Measurements from ENCODE around the gene EIF4E3. TPM values are rescaled to one million over a fixed set of nuclear protein-coding genes. Genes with fewer than 3 reads are reported as not detected.

The EIF4E3 gene
- polyA plus RNA-seq, 3 donors: 35.6 to 111 (median 58.6) TPM

DNA sequence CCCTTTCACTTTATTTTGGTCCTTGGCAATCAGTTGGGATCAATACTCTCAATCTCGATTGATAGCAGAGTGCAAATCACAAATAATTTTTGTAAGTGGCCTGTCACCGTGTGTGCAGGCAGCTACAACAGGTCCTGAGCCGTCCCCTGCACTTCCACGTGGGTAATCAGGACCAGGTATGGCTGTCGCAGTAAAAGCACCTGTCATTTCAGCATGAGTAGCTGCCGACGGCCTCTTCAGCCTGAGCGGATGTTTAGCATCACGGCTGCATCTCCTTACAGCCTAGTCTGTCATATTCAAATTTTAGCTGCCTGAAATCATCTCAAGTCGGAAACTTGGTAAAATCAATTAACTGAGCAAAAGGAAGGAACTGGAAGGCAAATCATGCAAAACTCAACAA is 88.7 kb downstream of the EIF4E3 start:
- 95% methylated on average over 9 of the region's 10 CpGs for WGBS (ENCODE audit: insufficient coverage)
- H3K4me2 ChIP-seq (replicated peaks; ENCODE audit: extremely low read depth, low read length, poor library complexity, severe bottlenecking): no peak overlapping the region
- peaks cover 16% of the 10 kb centered on the region for H3K4me1 Mint-ChIP-seq

DNA sequence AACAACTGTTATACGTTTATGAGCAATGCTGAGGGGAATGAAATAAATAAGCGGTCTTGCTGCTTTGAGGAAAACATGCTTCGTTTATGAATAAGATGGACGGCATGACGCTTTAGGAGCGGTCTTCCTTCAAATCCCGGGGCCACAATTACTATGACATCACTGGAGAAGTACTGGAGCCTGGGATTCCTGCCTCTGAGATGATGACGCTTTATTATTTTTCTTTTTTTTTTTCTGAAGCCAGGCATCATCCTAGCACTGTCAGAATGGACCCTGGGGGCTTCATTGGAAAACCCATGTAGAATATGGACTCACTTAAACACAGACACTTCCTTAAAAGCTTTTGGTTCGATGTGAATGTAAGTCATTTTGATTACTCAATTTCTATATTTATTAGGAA is 89.2 kb downstream of the EIF4E3 start:
- H3K27me3 Mint-ChIP-seq (ENCODE audit: low read depth in 3 of 3): peaks cover 0 to 7% (median 0%) of the 10 kb centered on the region in 3 donors
- Histone ChIP-seq H3K4me1 (ENCODE audit: control insufficient read depth in 1 of 2, insufficient read depth in 2 of 2, low read length in 2 of 2) (peaks cover 10 to 15% of the 10 kb centered on the region in 2 donors), H3K4me3 (replicated peaks in 1 of 3; ENCODE audit: low read depth in 2 of 3, low read length in 3 of 3) (no peak overlapping the region), H3K9ac (ENCODE audit: insufficient read depth, low read length, poor library complexity, severe bottlenecking) (no peak overlapping the region), H4K20me1 (ENCODE audit: insufficient read depth, low read length) (no peaks in the 10 kb centered on the region), H3K79me2 (ENCODE audit: insufficient read depth, low read length) (no peaks in the 10 kb centered on the region), H3K4me2 (replicated peaks; ENCODE audit: extremely low read depth, low read length, poor library complexity, severe bottlenecking) (no peak overlapping the region), H3K27me3 (ENCODE audit: control insufficient read depth in 2 of 2, insufficient read depth in 2 of 2, low read length in 2 of 2) (no peaks in the 10 kb centered on the region), H3K9me3 (replicated peaks in 1 of 2; ENCODE audit: control insufficient read depth in 1 of 2, insufficient read depth in 1 of 2, low read length in 2 of 2) (no peaks in the 10 kb centered on the region), H3K27ac (ENCODE audit: low read depth in 1 of 2, low read length in 2 of 2) (no peak overlapping the region), H2AFZ (ENCODE audit: insufficient read depth, low read depth, low read length, poor library complexity, severe bottlenecking) (no peak overlapping the region), H3K36me3 (replicated peaks in 1 of 2; ENCODE audit: control insufficient read depth in 1 of 2, insufficient read depth in 2 of 2, low read length in 2 of 2) (no peaks in the 10 kb centered on the region)
- H3K4me3 Mint-ChIP-seq: no peak overlapping the region
- no peak overlapping the region for H3K27ac Mint-ChIP-seq
- H3K4me1 Mint-ChIP-seq: peaks cover 16% of the 10 kb centered on the region
- intact Hi-C loops (cut with micrococcal nuclease): no loop called here
- DNase-seq: no peak
- TF ChIP-seq, protein P1, sequence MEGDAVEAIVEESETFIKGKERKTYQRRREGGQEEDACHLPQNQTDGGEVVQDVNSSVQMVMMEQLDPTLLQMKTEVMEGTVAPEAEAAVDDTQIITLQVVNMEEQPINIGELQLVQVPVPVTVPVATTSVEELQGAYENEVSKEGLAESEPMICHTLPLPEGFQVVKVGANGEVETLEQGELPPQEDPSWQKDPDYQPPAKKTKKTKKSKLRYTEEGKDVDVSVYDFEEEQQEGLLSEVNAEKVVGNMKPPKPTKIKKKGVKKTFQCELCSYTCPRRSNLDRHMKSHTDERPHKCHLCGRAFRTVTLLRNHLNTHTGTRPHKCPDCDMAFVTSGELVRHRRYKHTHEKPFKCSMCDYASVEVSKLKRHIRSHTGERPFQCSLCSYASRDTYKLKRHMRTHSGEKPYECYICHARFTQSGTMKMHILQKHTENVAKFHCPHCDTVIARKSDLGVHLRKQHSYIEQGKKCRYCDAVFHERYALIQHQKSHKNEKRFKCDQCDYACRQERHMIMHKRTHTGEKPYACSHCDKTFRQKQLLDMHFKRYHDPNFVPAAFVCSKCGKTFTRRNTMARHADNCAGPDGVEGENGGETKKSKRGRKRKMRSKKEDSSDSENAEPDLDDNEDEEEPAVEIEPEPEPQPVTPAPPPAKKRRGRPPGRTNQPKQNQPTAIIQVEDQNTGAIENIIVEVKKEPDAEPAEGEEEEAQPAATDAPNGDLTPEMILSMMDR (IDR thresholded peaks at IDR 0.05): no peak
- WGBS (ENCODE audit: insufficient coverage): 97% methylated on average over 6 of the region's 9 CpGs
- H3K9me3 Mint-ChIP-seq: peaks cover 0 to 4% (median 0%) of the 10 kb centered on the region in 7 donors
- peaks cover 2 to 5% of the 10 kb centered on the region in 2 donors for H3K36me3 Mint-ChIP-seq

More for the DNA sequence above, 88.7 kb downstream of the EIF4E3 start:
- Mint-ChIP-seq H3K4me3 (no peak overlapping the region), H3K36me3 (peaks cover 2% of the 10 kb centered on the region in 2 donors), H3K27me3 (ENCODE audit: low read depth in 3 of 3) (peaks cover 0 to 7% (median 0%) of the 10 kb centered on the region in 3 donors), H3K27ac (peak overlapping the region in 2 of 7 donors; percentile 83), H3K9me3 (peaks cover 0 to 4% (median 0%) of the 10 kb centered on the region in 7 donors)
- Histone ChIP-seq H3K36me3 (replicated peaks in 1 of 2; ENCODE audit: control insufficient read depth in 1 of 2, insufficient read depth in 2 of 2, low read length in 2 of 2) (no peaks in the 10 kb centered on the region), H3K27ac (ENCODE audit: low read depth in 1 of 2, low read length in 2 of 2) (no peak overlapping the region), H2AFZ (ENCODE audit: insufficient read depth, low read depth, low read length, poor library complexity, severe bottlenecking) (no peak overlapping the region), H3K9ac (ENCODE audit: insufficient read depth, low read length, poor library complexity, severe bottlenecking) (no peak overlapping the region), H3K4me1 (ENCODE audit: control insufficient read depth in 1 of 2, insufficient read depth in 2 of 2, low read length in 2 of 2) (peaks cover 9 to 14% of the 10 kb centered on the region in 2 donors), H3K27me3 (ENCODE audit: control insufficient read depth in 2 of 2, insufficient read depth in 2 of 2, low read length in 2 of 2) (no peaks in the 10 kb centered on the region), H3K4me3 (replicated peaks in 1 of 3; ENCODE audit: low read depth in 2 of 3, low read length in 3 of 3) (no peak overlapping the region), H3K9me3 (replicated peaks in 1 of 2; ENCODE audit: control insufficient read depth in 1 of 2, insufficient read depth in 1 of 2, low read length in 2 of 2) (no peaks in the 10 kb centered on the region), H3K79me2 (ENCODE audit: insufficient read depth, low read length) (no peaks in the 10 kb centered on the region), H4K20me1 (ENCODE audit: insufficient read depth, low read length) (no peaks in the 10 kb centered on the region)
- no peak for DNase-seq
- intact Hi-C loops (cut with micrococcal nuclease): no loop called here
- TF ChIP-seq, protein P1 (IDR thresholded peaks at IDR 0.05): no peak
